IMR-90 (cell line): ENCODE measurements around the gene ANKRD13B. TPM values are rescaled to one million over a fixed set of nuclear protein-coding genes. Genes with fewer than 3 reads are reported as not detected.

Source experiments
- ATAC-seq: fragments of 200-7000 bp; cut with Tn5 transposase; 2 replicates; pipeline ENCODE4 v1.9.1; 2020; ENCODE audit warnings: low read depth, mild to moderate bottlenecking, moderate library complexity
- BruUV-seq: library from RNA; stranded (reverse); fragments of 400-500 nt; replicated peaks from 2 replicates; lab custom pipeline; 2021; lab: Mats Ljungman, UMichigan
- CTCF ChIA-PET: fragments of 300-600 bp; formaldehyde crosslinking; extraction: SDS; loops from one replicate; lab custom pipeline; 2021; ENCODE audit warnings: antibody characterized with exemption; lab: Yijun Ruan, JAX
- POLR2A ChIA-PET: fragments of 300-600 bp; sonication (Branson Sonifier 250); formaldehyde crosslinking; loops from one replicate; lab custom pipeline; 2022; ENCODE audit warnings: antibody characterized with exemption; ENCODE audit not compliant: unreplicated experiment; lab: Charles Lee
- DNase-seq: peaks from one replicate; pipeline ENCODE4 v3.0.0; 2013
- H2AFZ ChIP-seq: replicated peaks from 2 replicates; pipeline ENCODE3; 2013; ENCODE audit warnings: low read length, mild to moderate bottlenecking; ENCODE audit not compliant: poor library complexity
- H2AK5ac ChIP-seq: 2 replicates; pipeline ENCODE4 v1.6.1; 2013; ENCODE audit warnings: low read depth, low read length, inconsistent platforms
- H2AK9ac ChIP-seq: replicated peaks from 2 replicates; pipeline ENCODE3; 2013; ENCODE audit warnings: mild to moderate bottlenecking, low read depth, low read length, moderate library complexity; ENCODE audit not compliant: poor library complexity
- H2BK120ac ChIP-seq: 2 replicates; pipeline ENCODE4 v1.6.1; 2013; ENCODE audit warnings: low read depth, low read length, inconsistent platforms
- H2BK15ac ChIP-seq: 3 replicates; pipeline ENCODE4 v1.6.1; 2013; ENCODE audit warnings: low read depth, low read length, inconsistent platforms
- H2BK20ac ChIP-seq: 2 replicates; pipeline ENCODE4 v1.6.1; 2013; ENCODE audit warnings: low read depth, mild to moderate bottlenecking, inconsistent platforms, low read length, moderate library complexity
- H2BK5ac ChIP-seq: 2 replicates; pipeline ENCODE4 v1.6.1; 2013; ENCODE audit warnings: mild to moderate bottlenecking, low read depth, low read length, inconsistent platforms; ENCODE audit not compliant: poor library complexity, severe bottlenecking
- H3K14ac ChIP-seq: replicated peaks from 2 replicates; pipeline ENCODE4 v1.6.1; 2013; ENCODE audit warnings: low read depth, low read length, inconsistent platforms
- H3K18ac ChIP-seq: 2 replicates; pipeline ENCODE4 v1.6.1; 2013; ENCODE audit warnings: low read depth, low read length, control low read depth
- H3K23ac ChIP-seq: 2 replicates; pipeline ENCODE4 v1.6.1; 2013; ENCODE audit warnings: low read depth, low read length, inconsistent platforms
- H3K27ac ChIP-seq: 2 replicates; pipeline ENCODE4 v1.5.1; 2013; ENCODE audit warnings: mild to moderate bottlenecking, control low read depth, low read length; ENCODE audit not compliant: insufficient read depth
- H3K27me3 ChIP-seq: 2 replicates; pipeline ENCODE4 v1.6.1; 2013; ENCODE audit warnings: low read length; ENCODE audit not compliant: control insufficient read depth, insufficient read depth
- H3K36me3 ChIP-seq: 2 replicates; pipeline ENCODE4 v1.6.1; 2013; ENCODE audit warnings: low read length, mixed read lengths; ENCODE audit not compliant: control insufficient read depth, insufficient read depth
- H3K4ac ChIP-seq: 2 replicates; pipeline ENCODE4 v1.6.1; 2013; ENCODE audit warnings: low read depth, low read length, inconsistent platforms
- H3K4me1 ChIP-seq: 2 replicates; pipeline ENCODE4 v1.6.1; 2013; ENCODE audit warnings: low read length, mixed read lengths; ENCODE audit not compliant: control insufficient read depth, insufficient read depth
- H3K4me2 ChIP-seq: 2 replicates; pipeline ENCODE4 v1.6.1; 2013; ENCODE audit warnings: low read depth, mild to moderate bottlenecking, control low read depth, low read length, moderate library complexity
- H3K4me3 ChIP-seq: 2 replicates; pipeline ENCODE4 v1.5.1; 2013; ENCODE audit warnings: low read depth, mild to moderate bottlenecking, control low read depth, low read length, moderate library complexity; ENCODE audit not compliant: insufficient read depth
- H3K56ac ChIP-seq: 2 replicates; pipeline ENCODE4 v1.6.1; 2013; ENCODE audit warnings: low read length, inconsistent platforms; ENCODE audit not compliant: insufficient read depth; ENCODE audit errors: extremely low read depth
- H3K79me1 ChIP-seq, 2 experiments: 2 replicates each; pipeline ENCODE4 v1.6.1; 2013; ENCODE audit warnings: low read length in 2 of 2, inconsistent platforms in 1 of 2, low read depth in 1 of 2
- H3K9ac ChIP-seq: 2 replicates; pipeline ENCODE4 v1.6.1; 2013; ENCODE audit warnings: low read depth, low read length, control low read depth
- H3K9me1 ChIP-seq: 2 replicates; pipeline ENCODE4 v1.6.1; 2013; ENCODE audit warnings: low read length, inconsistent platforms; ENCODE audit not compliant: insufficient read depth
- H3K9me3 ChIP-seq: 2 replicates; pipeline ENCODE4 v1.6.1; 2013; ENCODE audit warnings: low read length; ENCODE audit not compliant: control insufficient read depth, insufficient read depth
- H4K20me1 ChIP-seq: 2 replicates; pipeline ENCODE4 v1.6.1; 2013; ENCODE audit warnings: low read length, inconsistent platforms; ENCODE audit not compliant: insufficient read depth
- H4K5ac ChIP-seq: 2 replicates; pipeline ENCODE4 v1.6.1; 2013; ENCODE audit warnings: mild to moderate bottlenecking, low read depth, low read length, control low read depth
- H4K8ac ChIP-seq, 2 experiments: 2 replicates each; pipeline ENCODE4 v1.6.1; 2013; ENCODE audit warnings: low read depth in 2 of 2, low read length in 2 of 2, control low read depth in 1 of 2, inconsistent platforms in 1 of 2
- H4K91ac ChIP-seq: 2 replicates; pipeline ENCODE4 v1.6.1; 2013; ENCODE audit warnings: low read depth, low read length, inconsistent platforms; ENCODE audit not compliant: insufficient read depth
- CEBPB ChIP-seq: IDR thresholded peaks from 2 replicates; pipeline ENCODE4 v1.6.1; 2012; ENCODE audit warnings: low read depth, low read length, improper control_type of control experiment
- CTCF ChIP-seq: conservative IDR thresholded peaks from 2 replicates; pipeline ENCODE4 v1.5.1; 2012; ENCODE audit warnings: mild to moderate bottlenecking, low read depth, low read length, improper control_type of control experiment
- FOS ChIP-seq: fragments of 150-350 bp; IDR thresholded peaks from 2 replicates; pipeline ENCODE4 v1.6.1; 2016; ENCODE audit warnings: low read depth, low read length
- RCOR1 ChIP-seq: IDR thresholded peaks from 2 replicates; pipeline ENCODE4 v1.6.1; 2012; ENCODE audit warnings: mild to moderate bottlenecking, low read length, improper control_type of control experiment; ENCODE audit not compliant: insufficient replicate concordance
- WGBS, 2 experiments: methylation state at CpG; one replicate each; pipeline versions ENCODE4 v1.1.5 to v1.1.7; 2013; ENCODE audit warnings: missing lambda C conversion rate in 2 of 2; ENCODE audit not compliant: insufficient read length in 1 of 2; ENCODE audit errors: extremely low coverage in 2 of 2; 5-methylcytosine and 5-hydroxymethylcytosine counted together
- dilution Hi-C: fragments of 300-500 bp; cut with HindIII; formaldehyde crosslinking; loops from one replicate; pipeline ENCODE4 v1.14.3; 2018; ENCODE audit warnings: low sequenced_read_pairs; ENCODE audit not compliant: unreplicated experiment
- in situ Hi-C: fragments of 300-500 bp; cut with MboI; formaldehyde crosslinking; loops from 3 replicates; pipeline ENCODE4 v1.14.3; 2019; ENCODE audit warnings: low sequenced_read_pairs, inconsistent platforms, mixed read lengths
- intact Hi-C: fragments of 100-400 bp; cut with micrococcal nuclease; formaldehyde crosslinking; loops from 2 replicates; pipeline ENCODE4 v1.10.0; 2022
- polyA plus RNA-seq, 3 experiments: library from polyadenylated mRNA; depleted of rRNA; stranded (reverse); fragments of >200 nt; gene quantifications; 2 replicates each; pipeline ENCODE4 v1.2.3, GENCODE V29; 2012; ENCODE audit warnings: low replicate concordance in 1 of 3
- total RNA-seq: library from RNA; depleted of rRNA; stranded (reverse); fragments of >200 nt; gene quantifications from 2 replicates; pipeline ENCODE4 v1.2.3, GENCODE V29; 2012
- TF ChIP-seq, protein P1 (sequence below): fragments of 150-350 bp; IDR thresholded peaks from 2 replicates; pipeline ENCODE4 v1.6.1; 2017; ENCODE audit warnings: mild to moderate bottlenecking, antibody characterized with exemption, low read length, low read depth

Gene ANKRD13B
- total and polyA plus RNA-seq, 2 of the 4 experiments (the other 2 are of a cell fraction) = 0.90 to 4.0 TPM

DNA sequence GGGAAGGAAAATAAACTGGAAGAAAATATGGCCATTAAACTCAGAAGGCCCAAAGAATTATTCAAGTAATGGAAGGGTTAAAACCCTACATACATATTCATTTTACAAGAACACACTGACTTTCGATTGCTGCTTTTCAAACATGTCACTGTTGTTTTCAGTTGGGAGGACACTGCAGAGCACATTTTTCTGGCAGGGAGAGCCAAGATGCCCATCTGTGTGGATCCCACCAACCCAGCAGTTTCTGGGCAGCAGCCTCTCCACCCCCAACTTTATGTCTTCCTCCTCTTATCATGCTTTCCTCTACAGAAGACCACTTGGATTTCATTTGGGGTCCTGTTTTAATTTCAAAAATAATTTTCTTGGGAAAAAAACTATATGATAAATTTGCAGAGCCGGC is 36.9 kb downstream of the ANKRD13B start:
- no peak for ATAC-seq
- H3K4me2 ChIP-seq = no peak overlapping the region
- TF ChIP-seq FOS (no peak), CTCF (no peak), CEBPB (no peak), RCOR1 (no peak)
- TF ChIP-seq, protein P1, sequence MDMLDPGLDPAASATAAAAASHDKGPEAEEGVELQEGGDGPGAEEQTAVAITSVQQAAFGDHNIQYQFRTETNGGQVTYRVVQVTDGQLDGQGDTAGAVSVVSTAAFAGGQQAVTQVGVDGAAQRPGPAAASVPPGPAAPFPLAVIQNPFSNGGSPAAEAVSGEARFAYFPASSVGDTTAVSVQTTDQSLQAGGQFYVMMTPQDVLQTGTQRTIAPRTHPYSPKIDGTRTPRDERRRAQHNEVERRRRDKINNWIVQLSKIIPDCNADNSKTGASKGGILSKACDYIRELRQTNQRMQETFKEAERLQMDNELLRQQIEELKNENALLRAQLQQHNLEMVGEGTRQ = no peak
- ChIA-PET CTCF (no interaction called here), POLR2A (no interaction called here)
- dilution Hi-C loops (no loop called here), intact Hi-C loops (no loop called here), in situ Hi-C loops (no loop called here)
- H3K4ac ChIP-seq = no peak overlapping the region
- no peak overlapping the region for H2BK20ac ChIP-seq
- H2BK15ac ChIP-seq = no peak overlapping the region
- H3K9me1 ChIP-seq = peaks cover 5% of the 10 kb centered on the region
- no peak overlapping the region for H2AK5ac ChIP-seq
- no peaks in the 10 kb centered on the region for H4K20me1 ChIP-seq
- H3K18ac ChIP-seq = no peak overlapping the region
- H3K4me3 ChIP-seq = no peak overlapping the region
- H4K91ac ChIP-seq = no peak overlapping the region
- H3K27ac ChIP-seq = no peak overlapping the region
- no TSS peak for BruUV-seq
- H3K4me1 ChIP-seq = no peaks in the 10 kb centered on the region
- H2BK120ac ChIP-seq = no peak overlapping the region
- 56% methylated on average over 2 of the region's 2 CpGs; no CpG with 5 or more reads in 1 of the 2 experiments for WGBS, 2 experiments
- no peaks in the 10 kb centered on the region for H3K27me3 ChIP-seq
- H4K5ac ChIP-seq = no peak overlapping the region
- H3K79me1 ChIP-seq = no peaks in the 10 kb centered on the region; a peak in 1 of 4 replicates
- H3K9ac ChIP-seq = no peak overlapping the region
- no peak overlapping the region for H2AFZ ChIP-seq
- no peaks in the 10 kb centered on the region for H3K9me3 ChIP-seq
- H3K14ac ChIP-seq = no peak overlapping the region
- H4K8ac ChIP-seq = no peak overlapping the region
- DNase-seq = no peak
- H3K56ac ChIP-seq = no peak overlapping the region
- H2AK9ac ChIP-seq = no peak overlapping the region
- no peak overlapping the region for H3K23ac ChIP-seq
- no peak overlapping the region for H2BK5ac ChIP-seq
- peaks cover 33% of the 10 kb centered on the region for H3K36me3 ChIP-seq
